ENCODE results near the gene GMPPB.
"Not testable (repeated sequence)": the region's sequence is repeated elsewhere in the genome, so short reads cannot be mapped to it uniquely, and the experiment has no call there.

The GMPPB gene

DNA sequence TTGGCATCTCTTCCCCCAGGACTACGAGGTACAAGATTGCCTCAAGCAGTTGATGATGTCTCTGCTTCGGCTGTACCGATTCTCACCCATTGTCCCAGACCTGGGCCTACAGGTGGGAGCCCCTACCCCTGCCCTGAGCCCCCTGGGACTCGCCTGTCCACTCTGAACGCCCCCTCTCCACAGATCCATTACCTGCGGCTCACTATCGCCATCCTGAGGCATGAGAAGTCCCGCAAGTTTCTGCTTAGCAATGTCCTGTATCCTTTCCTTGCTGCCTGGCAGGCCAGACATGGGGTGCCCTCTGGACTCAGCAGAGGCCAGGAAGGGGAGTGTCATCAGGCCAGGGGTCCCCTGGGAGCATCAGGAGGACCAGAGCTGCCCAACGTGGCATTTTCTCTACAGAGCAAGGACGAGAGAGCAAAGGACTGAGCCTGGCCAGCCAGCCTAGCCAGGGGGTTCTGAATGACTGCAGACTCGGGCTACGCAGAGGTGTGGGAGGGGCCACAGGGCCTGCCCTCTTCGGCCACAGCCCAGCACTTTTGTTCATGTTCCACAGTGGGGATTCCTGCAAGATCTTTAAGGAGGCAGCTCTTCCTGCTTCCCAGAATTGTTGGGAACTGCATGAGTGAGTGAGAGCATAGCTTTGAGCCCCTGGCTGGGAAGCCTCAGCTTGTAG is 23.2 kb downstream of the GMPPB start:
- no peak for DNase-seq
- in situ Hi-C loops (cut with HindIII; ENCODE audit: low pct_ligation_motif_present, low pct_unique_long_range_greater_than_20kb, low sequenced_read_pairs), result no loop called here

DNA sequence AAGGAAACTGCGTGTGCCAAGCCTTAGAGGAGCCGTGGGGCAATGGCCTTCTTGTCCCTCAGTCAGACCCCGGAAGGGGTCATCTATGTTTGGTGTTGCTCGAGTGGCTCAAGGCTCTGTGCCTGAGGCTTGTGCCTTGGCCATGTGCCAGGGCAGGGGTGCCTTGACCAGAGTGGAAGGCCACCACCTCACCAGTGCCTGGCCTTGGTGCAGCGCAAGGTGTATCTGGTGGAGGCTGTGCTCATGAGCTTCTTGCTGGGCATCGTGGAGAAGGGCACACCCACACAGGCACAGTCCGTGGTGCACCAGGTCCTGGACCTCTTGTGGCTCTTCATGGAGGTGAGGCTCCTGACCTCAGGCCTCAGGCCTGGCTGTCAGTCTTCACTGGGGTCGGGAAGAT is 23.7 kb downstream of the GMPPB start:
- no peak for DNase-seq
- in situ Hi-C loops (cut with HindIII; ENCODE audit: low pct_ligation_motif_present, low pct_unique_long_range_greater_than_20kb, low sequenced_read_pairs), result no loop called here

DNA sequence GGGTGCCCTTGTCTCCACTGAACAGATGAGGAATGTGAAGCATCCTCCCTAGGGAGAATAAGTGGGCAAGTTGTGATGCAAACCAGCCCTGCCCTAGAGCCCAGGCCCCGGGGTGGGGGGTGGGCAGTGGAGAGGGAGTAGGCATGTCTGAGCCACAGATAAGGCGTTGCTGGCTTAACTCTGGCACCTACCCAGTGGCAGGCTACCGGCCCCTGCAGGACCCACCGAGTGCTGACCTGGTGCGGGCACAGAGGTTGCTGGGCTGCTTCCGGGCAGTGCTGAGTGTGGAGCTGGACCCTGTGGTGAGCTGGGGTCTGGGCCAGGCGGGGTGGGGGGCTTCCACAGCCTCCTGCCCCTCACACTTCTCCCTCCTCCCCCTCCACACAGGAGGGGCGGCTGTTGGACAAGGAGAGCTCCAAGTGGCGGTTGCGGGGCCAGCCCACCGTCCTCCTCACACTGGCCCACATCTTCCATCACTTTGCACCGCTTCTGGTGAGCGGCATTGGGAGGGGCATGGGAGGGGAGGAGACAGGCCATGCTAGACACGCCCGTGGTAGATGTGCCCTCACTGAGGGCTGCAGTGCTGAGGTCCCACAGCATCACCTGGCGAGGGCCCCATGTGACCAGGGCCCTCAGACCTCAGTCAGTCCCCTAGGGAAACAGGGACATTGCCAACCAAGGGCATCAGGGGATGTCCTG is 24.3 kb downstream of the GMPPB start:
- in situ Hi-C loops (cut with HindIII; ENCODE audit: low pct_ligation_motif_present, low pct_unique_long_range_greater_than_20kb, low sequenced_read_pairs), result no loop called here
- DNase-seq, result no peak

DNA sequence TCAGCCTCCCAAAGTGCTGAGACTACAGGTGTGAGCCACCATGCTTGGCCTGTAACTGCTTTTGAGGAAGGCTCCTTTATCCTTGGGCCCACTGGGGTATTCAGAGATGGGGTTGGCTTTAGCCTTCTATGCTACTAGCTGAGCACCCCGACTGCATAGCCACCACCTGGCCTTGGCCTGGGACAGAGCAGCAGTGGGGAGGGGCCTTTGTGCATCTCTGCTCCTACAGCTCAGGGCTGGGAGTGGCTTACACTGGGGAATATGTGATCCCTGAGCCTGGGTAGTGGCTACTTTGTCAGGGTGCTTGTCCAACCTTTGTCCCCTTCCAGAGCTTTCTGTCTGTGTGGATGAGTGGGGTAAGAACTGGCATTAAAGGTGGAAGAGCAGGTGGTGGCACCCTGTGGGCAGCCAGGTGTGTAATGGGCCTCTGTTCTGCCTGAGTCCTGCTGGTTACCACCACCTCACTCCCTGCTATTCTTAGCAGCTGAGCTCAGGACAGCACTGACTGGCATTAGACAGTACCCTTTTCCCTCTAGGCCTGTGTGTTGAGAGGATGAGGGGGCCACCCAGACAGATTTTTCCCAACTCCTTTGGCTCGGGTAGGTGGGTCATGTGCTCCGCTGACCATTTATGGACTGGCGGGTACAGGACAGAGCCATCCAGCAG is 28.3 kb downstream of the GMPPB start:
- DNase-seq; in situ Hi-C loops (cut with HindIII; ENCODE audit: low pct_ligation_motif_present, low pct_unique_long_range_greater_than_20kb, low sequenced_read_pairs): not testable (repeated sequence)

DNA sequence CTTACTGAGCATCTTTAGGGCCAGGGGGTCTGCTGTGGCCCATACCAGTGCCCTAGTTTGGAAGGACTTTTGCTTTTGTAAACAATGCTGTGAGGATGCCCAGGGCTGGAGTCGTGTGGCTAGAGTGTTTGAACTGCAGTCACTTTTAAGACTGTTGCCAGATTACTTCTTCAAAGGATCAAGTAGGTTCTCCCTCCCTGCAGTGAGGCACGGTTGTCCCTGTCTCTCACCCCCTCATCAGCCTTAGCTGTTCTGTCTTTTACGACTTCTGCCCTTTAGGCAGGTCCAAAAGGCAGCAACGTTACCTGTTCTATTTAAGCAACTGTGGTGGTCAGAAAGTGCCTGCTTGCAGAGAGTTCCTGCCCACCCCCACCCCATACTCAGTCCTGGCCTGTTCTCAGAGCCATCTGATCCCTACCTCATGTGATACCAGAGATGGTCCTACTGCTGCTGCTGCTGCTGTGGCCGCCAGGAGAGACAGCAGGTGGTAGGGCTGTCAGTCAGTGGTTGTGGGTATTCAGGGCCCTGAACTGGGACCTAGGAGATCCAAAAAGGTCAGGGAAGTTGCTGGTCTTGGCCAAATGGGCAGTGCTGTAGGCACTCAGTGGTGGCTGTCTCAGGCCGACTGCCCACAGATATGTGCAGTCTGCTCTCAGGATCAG is 29.2 kb downstream of the GMPPB start:
- DNase-seq; in situ Hi-C loops (cut with HindIII; ENCODE audit: low pct_ligation_motif_present, low pct_unique_long_range_greater_than_20kb, low sequenced_read_pairs): not testable (repeated sequence)

DNA sequence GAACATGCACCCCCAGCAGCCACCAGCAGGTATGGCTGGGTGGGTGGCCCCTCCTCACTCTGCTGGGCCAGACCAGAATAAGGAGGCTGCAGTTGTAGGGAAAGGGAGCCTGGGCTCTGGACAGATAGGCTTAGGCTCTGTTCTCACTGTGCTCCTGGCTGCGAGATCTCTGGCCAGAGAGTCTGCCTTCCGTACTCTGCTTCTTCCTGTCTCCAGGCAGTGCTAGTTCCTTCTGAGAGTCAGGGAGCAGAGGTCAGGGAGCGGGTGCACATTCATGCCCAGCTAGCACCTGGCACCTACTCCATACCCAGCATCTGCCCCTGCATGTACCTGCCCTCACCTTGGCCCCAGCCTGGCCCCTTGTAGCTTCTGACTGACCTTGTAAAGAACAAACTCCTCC is 32.3 kb downstream of the GMPPB start:
- DNase-seq; in situ Hi-C loops (cut with HindIII; ENCODE audit: low pct_ligation_motif_present, low pct_unique_long_range_greater_than_20kb, low sequenced_read_pairs): not testable (repeated sequence)

DNA sequence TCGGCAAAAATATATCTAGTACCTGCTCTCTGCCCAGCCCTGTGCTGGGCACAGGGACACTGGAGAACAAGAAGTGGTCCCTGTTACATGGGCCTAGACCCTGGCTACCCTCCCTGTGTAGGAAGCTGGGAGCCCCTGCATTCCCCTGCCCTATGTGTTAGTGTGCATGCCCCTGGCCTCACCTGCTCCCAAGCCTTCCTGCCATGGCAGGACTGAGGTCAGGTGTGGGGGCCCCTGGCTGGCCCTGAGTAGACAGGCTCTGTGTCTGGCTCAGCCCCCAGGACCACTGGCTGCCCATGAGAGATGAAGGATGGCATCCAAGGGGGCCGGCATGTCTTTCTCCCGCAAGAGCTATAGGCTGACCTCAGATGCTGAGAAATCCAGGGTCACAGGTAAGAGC is 32.9 kb downstream of the GMPPB start:
- in situ Hi-C loops (cut with HindIII; ENCODE audit: low pct_ligation_motif_present, low pct_unique_long_range_greater_than_20kb, low sequenced_read_pairs); DNase-seq: not testable (repeated sequence)

DNA sequence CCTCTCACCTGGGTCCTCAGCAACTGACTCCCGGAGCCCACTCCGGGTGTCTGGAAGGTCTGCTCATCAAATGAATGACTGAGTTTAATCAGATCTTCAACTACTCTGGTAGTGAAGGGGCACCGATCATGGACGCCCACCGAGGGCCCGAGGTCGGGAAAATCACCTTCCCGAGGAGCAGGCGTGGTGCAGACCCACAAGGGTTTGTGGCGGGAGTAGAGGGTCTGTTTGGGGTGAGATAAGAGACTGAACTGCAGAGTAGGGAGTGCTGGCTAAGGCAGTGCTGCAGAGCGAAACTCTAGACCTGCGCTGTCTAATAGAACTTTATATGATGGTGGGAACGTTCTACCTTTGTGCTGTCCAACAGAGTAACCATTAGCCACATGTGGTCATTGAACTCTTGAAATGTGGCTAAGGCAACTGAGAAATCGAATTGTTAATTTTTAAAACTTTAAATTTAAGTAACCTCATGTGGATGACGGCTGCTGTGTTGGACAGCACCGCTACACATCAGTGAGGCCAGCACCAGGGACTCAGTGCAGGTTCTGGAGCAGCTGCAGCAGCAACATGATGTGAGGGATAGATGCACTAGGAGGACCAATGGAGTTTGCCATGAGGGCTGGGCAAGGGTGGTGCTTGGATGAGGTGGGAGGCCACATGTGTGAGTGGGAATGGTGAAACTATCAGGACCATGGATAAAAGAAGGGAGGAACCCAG is 33.7 kb downstream of the GMPPB start:
- in situ Hi-C loops (cut with HindIII; ENCODE audit: low pct_ligation_motif_present, low pct_unique_long_range_greater_than_20kb, low sequenced_read_pairs); DNase-seq: not testable (repeated sequence)

DNA sequence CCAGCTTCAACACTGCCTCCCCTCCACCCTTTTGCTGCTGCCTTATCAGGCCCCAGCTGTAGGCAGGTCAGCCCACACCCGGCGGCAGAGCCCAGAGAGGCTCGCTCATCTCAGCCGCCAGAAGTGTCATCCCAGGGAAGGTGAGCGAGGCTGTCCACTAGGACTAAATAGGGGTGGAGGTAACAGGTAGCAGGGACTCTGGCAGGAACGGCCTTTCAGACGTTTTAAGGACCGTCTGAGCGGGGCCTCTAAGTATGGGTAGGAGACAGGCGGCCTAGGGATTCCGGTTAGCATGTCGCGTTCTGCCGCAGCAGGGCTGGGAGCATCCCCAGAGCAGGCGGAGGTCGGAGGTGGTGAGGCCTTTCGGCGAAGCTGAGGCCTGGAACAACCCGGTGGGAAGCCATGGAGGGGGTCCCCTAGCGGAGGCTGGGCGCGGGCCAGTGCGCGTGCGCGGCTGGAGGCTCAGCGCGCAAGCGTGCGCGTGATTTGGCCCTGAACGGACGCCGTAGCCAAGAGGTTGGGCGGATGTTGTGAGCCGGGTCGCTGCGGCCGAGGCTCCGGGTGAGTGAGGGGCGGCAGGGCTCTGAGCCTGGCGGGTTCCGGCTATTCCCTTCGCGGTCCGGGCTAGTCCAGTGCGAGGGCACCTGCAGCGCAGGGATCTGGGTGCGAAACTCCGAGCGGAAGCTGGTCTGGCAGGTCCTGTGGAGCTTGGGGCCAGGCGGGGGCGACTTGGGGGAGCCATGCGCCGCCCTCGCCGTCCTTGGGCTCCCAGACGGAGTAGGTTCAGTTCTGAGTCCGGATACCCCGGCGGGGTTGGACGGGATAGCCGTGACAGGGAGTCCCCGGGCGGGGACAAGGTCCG is 34.5 kb downstream of the GMPPB start, which contains the start of the genes MST1 and RNF123:
Gene MST1, minus strand, starts transcription at position 429 of the 862 bp plus-strand sequence. CDS start 783 bp downstream, outside the sequence.
Gene RNF123, plus strand, starts transcription at position 512 of the 862 bp plus-strand sequence. CDS start 1,609 bp downstream, outside the sequence.
- peak; percentile 85 for DNase-seq
- in situ Hi-C loops (cut with HindIII; ENCODE audit: low pct_ligation_motif_present, low pct_unique_long_range_greater_than_20kb, low sequenced_read_pairs), result no loop called here

DNA sequence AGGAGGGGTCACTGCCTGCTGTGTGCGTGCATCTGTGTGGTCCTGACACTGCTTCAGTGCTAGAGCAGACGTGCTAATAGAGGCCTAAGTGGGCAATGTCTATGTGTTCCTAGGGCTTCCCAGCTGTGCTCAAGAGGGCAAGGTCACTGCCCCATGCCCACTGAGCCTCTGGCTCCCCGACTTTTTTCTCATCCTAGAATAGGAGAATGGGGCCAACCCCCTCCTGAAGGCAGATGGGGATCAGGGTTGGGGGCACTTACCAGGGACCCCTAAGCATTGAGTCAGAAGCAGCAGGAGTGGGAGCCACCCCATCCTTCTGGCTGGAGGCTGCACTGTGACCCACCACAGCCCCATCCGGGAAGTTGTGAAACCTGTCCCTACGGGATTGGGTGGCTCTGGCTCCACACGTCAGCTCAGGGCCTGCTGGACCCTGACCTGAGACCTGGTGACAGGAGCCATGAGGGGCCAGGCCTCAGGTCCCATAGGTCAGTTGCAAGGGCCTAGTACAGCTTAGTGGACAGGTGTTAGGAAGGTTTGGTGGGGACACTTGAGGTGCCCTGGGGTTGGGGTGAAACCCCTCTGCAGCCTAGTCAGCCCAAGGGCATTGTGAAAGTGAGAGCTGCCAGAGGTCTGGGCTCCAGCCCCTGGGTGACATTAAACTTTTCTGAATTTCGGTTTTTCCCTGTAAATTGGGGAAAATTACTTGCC is 35.3 kb downstream of the GMPPB start:
- DNase-seq; in situ Hi-C loops (cut with HindIII; ENCODE audit: low pct_ligation_motif_present, low pct_unique_long_range_greater_than_20kb, low sequenced_read_pairs): not testable (repeated sequence)

DNA sequence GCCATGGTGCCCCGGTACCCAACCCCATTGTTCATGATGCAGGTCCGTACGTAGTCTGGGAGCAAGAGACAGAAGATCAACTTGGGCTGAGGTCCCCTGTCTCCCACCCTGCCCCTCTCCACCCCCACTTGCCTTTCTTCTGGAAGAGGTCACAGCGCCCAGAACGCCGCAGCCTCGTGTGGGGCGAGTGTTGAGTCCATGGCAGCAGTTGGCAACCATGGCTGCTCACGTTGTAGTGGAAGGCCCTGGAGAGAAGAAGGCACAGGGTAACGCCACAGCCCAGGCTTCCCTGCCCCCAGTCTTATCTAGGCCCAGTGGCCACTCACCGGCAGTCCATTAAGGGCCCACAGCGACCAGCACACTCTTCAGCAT is 36.3 kb downstream of the GMPPB start:
- in situ Hi-C loops (cut with HindIII; ENCODE audit: low pct_ligation_motif_present, low pct_unique_long_range_greater_than_20kb, low sequenced_read_pairs); DNase-seq: not testable (repeated sequence)

DNA sequence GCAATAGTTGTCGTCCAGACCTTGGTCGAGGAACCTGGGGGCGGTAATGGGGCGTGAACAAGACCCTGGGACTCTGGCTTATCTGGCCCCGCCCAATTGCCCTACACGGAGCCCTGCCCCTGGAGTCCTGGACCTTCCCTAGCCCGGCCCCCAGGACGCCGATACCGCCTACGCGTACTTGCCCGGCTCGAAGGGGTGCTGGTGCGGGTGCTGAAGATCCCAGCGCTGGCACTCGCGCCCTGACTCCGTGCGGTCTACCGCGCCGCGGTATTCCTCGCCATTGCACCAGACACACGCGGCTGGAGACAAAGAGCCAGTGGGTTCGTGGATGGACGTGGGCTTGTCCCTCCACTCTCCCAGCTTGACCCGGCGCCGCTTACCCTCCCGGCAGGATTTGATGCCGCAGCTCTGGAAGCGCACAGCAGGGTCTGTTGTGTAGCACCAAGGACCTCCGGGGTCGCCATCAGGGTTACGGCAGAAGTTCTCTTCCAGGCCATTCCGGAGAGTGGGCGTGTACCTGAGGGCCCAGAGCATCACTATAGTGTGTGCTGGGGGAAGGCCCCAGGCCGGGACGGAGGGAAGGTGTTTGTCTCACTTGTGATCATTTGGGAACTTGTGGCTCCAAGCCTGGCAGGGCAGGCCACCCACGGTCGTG is 36.9 kb downstream of the GMPPB start:
- in situ Hi-C loops (cut with HindIII; ENCODE audit: low pct_ligation_motif_present, low pct_unique_long_range_greater_than_20kb, low sequenced_read_pairs), result not testable (repeated sequence)
- peak; percentile 23 for DNase-seq

DNA sequence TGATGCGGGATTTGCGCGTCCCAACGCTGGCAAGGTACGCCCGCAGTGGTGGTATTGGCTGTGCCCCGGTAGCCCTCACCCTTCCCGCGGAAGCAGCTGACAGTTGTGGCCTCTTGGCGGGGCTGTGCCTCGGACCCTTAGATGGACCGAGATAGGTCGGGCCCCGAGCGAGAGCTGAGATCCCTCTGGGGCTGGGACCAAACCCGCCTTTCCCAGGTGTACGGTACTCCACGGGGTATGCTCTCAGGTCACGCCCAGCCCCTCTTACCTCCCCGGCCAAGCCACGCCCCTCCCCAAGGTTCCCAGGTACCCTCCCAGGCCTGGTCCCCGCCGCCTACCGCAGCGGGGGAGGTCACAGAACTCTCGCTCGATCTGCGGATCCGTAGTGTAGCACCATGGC is 37.4 kb downstream of the GMPPB start:
- DNase-seq; in situ Hi-C loops (cut with HindIII; ENCODE audit: low pct_ligation_motif_present, low pct_unique_long_range_greater_than_20kb, low sequenced_read_pairs): not testable (repeated sequence)

DNA sequence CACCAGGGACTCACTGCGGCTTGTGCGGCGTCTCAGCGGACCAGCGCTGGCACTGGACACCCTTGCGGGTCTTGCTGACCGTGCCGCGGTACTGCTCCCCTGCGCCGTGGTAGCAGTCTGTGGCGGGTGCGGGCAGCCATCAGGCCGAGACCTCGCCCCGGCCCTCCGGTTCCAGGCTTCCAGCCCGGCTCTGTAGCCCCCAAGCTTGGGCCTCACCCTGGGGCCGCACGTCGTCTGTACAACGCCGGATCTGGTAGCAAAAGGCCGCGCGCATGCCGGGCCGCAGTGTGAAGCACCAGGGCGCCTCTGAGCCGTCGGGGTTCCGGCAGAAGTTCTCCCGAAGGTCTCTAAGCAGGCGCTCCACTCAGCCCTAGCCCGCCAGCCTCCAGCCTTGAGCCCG is 37.9 kb downstream of the GMPPB start:
- in situ Hi-C loops (cut with HindIII; ENCODE audit: low pct_ligation_motif_present, low pct_unique_long_range_greater_than_20kb, low sequenced_read_pairs); DNase-seq: not testable (repeated sequence)

DNA sequence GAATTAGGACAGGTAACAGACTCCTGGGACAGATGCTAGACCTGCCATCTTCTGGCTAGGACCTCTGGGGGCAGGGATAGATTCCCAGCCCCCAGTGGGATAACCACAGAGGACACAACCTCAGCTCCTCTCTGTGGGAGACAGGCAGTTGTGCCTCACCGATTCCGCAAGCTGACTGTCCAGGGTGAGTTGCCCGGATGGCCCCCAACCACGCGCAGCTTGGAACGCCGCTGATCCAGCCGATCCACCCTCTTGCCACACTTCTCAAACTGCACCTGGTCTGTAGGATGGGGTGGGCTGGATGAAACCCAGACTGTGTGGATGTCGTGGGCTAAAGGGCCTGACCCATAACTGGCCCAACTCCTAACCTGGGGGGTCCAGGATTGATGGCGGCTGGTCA is 38.6 kb downstream of the GMPPB start:
- in situ Hi-C loops (cut with HindIII; ENCODE audit: low pct_ligation_motif_present, low pct_unique_long_range_greater_than_20kb, low sequenced_read_pairs); DNase-seq: not testable (repeated sequence)

DNA sequence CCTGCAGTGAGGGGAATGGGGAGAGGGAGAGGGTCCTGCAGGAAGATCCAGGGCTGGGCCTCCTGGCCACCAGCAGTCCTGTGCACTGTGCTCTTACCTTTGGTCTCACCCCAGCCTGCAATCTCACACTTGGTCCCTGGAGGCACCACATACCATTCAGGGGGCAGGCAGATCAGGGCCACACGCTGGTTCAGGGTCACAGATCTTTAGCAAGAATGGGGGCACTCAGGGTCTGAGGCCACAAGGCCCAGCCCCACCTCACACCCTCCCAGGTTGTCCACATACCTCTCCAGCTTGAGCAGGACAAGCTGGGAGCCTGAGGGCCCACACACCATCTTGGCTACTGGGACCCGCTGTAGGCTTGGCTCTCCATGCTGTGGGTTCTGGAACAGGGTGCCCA is 39.3 kb downstream of the GMPPB start:
- in situ Hi-C loops (cut with HindIII; ENCODE audit: low pct_ligation_motif_present, low pct_unique_long_range_greater_than_20kb, low sequenced_read_pairs); DNase-seq: not testable (repeated sequence)
